GM20431 (cell line): ENCODE results near the gene SREBF2.
"Not testable (repeated sequence)": the region's sequence is repeated elsewhere in the genome, so short reads cannot be mapped to it uniquely, and the experiment has no call there.

Experiments
- in situ Hi-C: fragments of 300-500 bp; cut with MseI, MboI; formaldehyde crosslinking; loops from one replicate; pipeline ENCODE4 v1.15.0; 2020; ENCODE audit warnings: low sequenced_read_pairs; ENCODE audit not compliant: unreplicated experiment

SREBF2 gene

GRCh38 chr22:41841085-41841712 is 8.3 kb downstream of the SREBF2 start:
- in situ Hi-C loops = no loop called here

- in situ Hi-C loops = no loop called here
These were observed 10.4 kb downstream of the SREBF2 start for GRCh38 chr22:41842996-41843970.

- in situ Hi-C loops = no loop called here
These were observed 11.1 kb downstream of the SREBF2 start for GRCh38 chr22:41844036-41844435.

- in situ Hi-C loops = no loop called here
These were observed 11.6 kb downstream of the SREBF2 start for GRCh38 chr22:41844513-41844912.

GRCh38 chr22:41845380-41846267 is 12.7 kb downstream of the SREBF2 start:
- in situ Hi-C loops = no loop called here

- in situ Hi-C loops = no loop called here
These were observed 13.5 kb downstream of the SREBF2 start for GRCh38 chr22:41846268-41846987.

DNA sequence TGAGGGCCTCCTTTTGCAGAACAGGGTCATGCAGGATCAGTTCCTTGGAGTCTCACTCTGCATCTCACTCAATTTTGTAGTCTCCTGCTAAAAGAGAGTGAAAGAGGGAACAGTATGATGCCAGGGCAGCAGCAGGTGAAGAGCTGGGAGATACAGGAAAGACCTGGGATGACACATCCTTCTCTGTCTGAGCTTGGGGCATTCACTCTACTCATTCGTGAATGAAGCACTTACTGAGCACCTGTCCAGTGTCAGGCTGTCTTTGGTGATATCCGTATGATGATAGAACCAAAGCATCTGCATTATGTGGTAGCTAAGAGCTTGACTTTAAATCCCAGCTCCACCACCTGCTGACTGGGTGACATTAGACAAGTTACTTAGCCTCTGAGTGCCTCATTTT is 14.4 kb downstream of the SREBF2 start:
- in situ Hi-C loops = no loop called here

DNA sequence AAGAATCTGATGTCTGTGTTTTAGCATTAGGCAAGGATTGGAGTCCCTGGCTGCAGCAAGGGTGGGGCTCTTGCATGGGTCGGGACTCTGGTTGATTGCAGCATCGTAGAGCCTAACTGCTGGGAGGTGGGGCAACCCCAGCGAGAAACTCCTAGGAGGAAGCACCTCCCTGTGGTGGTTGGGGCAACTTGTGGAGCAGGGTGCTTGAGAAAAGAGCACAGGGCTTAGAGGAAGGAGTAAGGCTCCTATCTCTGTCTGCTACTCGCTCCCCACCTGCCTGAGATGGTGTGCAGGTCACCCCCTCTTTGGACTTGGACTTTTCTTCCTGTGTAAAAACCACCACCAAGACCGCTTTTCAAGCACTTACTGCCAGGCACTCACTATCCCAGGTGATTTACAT is 15.6 kb downstream of the SREBF2 start:
- in situ Hi-C loops = no loop called here

GRCh38 chr22:41856469-41856868 is 23.6 kb downstream of the SREBF2 start:
- in situ Hi-C loops = no loop called here

DNA sequence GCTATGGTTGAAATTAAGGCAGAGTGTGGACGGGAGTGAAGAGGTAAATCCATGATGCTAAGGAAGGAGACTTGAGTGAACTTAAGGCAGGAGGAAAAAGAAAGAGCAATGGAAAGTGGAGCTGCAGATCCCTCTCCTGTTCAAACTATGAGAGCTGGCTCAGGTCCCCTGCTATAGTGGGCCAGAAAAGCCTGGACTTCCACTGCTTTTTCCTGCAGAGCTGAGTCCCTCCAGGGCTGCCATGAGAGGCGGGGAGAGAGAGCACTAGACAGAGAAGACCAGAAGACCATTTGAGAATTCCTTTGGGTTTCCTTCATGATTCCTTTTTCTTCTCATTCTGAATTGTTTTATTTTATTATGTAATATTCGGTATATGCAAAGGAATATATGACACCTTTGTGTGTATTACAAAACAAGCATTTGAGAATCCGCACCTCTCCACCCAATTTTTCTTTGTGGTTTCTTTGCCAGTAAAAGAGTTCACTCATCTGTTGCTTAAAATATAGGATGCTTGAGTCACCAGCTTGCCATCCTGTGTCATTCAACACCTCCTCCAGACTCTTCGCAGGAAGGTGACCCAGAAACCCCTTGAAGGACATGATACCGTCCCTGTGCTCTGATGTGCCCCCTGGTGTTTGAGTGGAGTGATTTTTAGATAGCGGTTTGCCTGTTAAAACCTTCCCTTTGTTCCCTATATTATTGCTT is 24.4 kb downstream of the SREBF2 start:
- in situ Hi-C loops = no loop called here

- in situ Hi-C loops = no loop called here
These were observed 24.9 kb downstream of the SREBF2 start for GRCh38 chr22:41857860-41858199.

DNA sequence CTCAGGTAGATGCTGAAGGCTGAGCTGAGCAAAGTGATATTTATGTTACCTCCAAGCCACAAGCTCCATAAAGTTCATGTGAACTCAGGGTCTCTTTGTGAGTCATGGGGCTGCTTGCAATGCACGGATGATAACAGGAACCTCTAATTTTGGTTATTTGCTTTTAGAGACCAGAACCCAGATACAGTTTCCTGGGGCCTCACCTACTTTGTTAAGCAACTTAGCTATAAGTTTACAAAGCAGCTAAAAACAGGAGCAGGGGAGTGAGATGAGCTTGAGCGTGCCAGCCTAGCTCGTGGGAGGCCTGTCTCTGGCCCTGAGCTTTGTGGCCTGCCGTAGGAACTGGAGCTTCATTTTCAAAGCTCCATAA is 29.2 kb downstream of the SREBF2 start:
- in situ Hi-C loops = no loop called here

DNA sequence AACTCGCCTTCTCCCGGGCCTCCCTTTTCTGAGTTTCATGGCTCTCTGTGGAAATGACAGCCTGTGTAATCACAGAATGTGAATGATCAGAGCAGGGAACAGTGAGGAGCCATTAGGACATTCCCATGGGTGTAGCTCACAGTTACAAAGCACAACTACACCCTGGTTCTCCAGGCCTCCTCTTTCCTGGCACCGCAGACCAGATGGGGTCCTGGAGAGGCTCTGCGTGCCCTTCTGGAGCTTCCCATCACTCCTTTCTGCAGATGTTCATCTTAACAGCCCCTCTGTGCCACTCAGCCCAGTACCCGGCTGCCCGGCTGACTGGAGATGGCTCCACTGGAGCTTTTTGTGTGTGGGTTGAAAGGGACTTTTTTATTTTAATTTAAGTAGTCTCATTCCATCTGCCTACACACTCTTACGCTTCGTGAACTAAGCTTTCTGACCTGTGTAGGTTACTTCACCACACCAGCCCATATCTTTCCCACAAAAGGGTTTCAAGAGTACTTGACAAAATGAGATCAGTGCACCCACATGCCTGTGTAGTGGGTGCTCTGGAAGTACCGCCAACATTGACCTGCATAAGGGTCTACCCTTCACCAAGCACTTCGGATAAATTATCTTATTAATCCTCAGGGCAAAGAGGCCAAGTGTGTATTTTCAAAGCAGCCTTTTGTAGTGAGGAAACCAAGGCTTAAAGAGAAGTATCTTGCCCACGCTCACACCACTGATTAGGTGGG is 29.8 kb downstream of the SREBF2 start:
- in situ Hi-C loops = no loop called here

- in situ Hi-C loops = no loop called here
These were observed 30.6 kb downstream of the SREBF2 start for GRCh38 chr22:41863472-41863871.

DNA sequence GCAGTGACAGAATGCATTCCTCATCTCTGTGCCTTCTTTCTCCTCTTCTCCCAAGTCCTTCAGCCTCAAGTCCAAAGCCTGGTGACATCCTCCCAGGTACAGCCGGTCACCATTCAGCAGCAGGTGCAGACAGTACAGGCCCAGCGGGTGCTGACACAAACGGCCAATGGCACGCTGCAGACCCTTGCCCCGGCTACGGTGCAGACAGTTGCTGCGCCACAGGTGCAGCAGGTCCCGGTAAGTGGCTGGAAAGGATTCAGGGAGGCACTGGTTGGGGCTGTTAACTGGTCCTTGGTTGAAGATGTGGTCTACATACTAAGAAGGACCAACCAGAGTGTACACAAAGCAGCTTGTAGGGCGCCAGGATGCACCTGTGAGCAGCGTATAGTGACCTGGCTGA is 35.7 kb downstream of the SREBF2 start:
- in situ Hi-C loops = no loop called here

DNA sequence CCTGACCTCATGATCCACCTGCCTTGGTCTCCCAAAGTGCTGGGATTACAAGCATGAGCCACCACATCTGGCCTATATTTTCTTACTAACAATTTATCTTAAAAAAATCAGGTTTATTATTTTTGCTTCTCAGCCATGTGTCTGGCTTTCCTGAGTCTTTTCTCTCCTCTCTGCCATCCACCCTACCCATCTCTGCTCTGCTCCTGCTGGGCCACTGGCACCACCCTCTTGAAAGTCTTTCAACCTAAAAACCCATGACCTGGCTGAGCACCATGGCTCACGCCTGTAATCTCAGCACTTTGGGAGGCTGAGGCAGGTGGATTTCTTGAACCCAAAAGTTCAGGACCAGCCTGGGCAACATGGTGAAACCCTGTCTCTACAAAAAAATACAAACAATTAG is 37.2 kb downstream of the SREBF2 start:
- in situ Hi-C loops = not testable (repeated sequence)

- in situ Hi-C loops = no loop called here
These were observed 37.9 kb downstream of the SREBF2 start for GRCh38 chr22:41870786-41871185.

DNA sequence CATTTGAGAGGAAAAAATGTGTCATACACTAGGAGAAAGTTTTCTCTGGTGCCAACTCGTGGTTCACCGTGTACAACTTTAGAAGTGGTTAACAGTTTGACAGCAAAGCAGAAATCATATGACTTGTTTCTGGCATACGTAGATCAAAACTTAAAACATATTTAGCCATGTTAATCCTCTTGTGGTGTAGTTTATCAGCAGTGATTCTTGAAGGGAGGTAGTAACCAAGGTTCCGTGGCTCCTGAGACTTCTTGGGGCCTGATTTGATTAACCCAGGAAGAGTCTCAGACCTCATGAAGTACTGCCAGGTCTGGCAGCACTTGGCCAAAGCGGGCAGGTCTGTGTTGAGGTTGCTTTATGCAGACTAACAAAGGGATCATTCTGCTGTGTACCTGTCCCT is 40.5 kb downstream of the SREBF2 start:
- in situ Hi-C loops = no loop called here

DNA sequence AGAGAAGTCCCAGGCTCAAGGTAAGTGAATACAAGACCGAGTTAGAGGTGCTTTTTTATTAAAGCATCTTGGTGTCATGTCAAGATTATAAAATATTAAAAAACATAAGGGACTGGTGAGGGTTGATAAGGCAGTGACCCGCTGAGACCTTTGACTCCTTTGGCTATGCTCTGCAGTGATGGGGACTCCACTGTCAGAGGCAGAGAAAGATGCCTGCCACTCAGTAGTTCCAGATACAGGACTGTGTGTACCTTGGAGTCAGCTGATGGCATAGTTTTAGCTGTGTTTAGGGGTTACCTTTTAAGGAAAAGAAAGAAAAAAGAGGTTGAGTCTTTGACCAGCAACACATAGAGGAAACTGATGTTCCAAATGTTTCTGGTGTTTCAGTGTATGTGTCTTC is 41.2 kb downstream of the SREBF2 start:
- in situ Hi-C loops = no loop called here
